Mesenchymal stem cell (in vitro differentiated cells and primary cell): ENCODE measurements around the gene FNDC3B.
A peak's percentile ranks its signal among the peaks of the same experiment; 100 is the strongest.

Experiments
- DNase-seq: peaks from one replicate; pipeline ENCODE4 v3.0.0-alpha.2; 2013
- H2AFZ ChIP-seq: one replicate; pipeline ENCODE4 v1.6.1; 2013; ENCODE audit warnings: low read depth, mild to moderate bottlenecking, control low read depth, inconsistent platforms, low read length, moderate library complexity
- H2AK5ac ChIP-seq: 2 replicates; pipeline ENCODE4 v1.6.1; 2013; ENCODE audit warnings: low read length, moderate library complexity, mild to moderate bottlenecking, inconsistent platforms; ENCODE audit not compliant: severe bottlenecking
- H2BK120ac ChIP-seq: one replicate; pipeline ENCODE4 v1.6.1; 2013; ENCODE audit warnings: low read depth, mild to moderate bottlenecking, inconsistent platforms, low read length, moderate library complexity
- H2BK12ac ChIP-seq, 2 experiments: one replicate each; pipeline ENCODE4 v1.6.1; 2013; ENCODE audit warnings: inconsistent platforms in 2 of 2, low read length in 2 of 2, mild to moderate bottlenecking in 2 of 2, moderate library complexity in 2 of 2, control low read depth in 1 of 2
- H2BK15ac ChIP-seq: one replicate; pipeline ENCODE4 v1.6.1; 2013; ENCODE audit warnings: mild to moderate bottlenecking, low read depth, inconsistent platforms; ENCODE audit not compliant: poor library complexity, severe bottlenecking
- H2BK5ac ChIP-seq: 2 replicates; pipeline ENCODE4 v1.6.1; 2013; ENCODE audit warnings: low read depth, mild to moderate bottlenecking, low read length, control low read depth, inconsistent platforms; ENCODE audit not compliant: poor library complexity, severe bottlenecking
- H3K14ac ChIP-seq, 2 experiments: one replicate each; pipeline ENCODE4 v1.6.1; 2013; ENCODE audit warnings: inconsistent platforms in 2 of 2, low read length in 2 of 2, control low read depth in 1 of 2, mild to moderate bottlenecking in 1 of 2, moderate library complexity in 1 of 2
- H3K18ac ChIP-seq, 2 experiments: one replicate each; pipeline ENCODE4 v1.6.1; 2013; ENCODE audit warnings: inconsistent platforms in 2 of 2, low read length in 2 of 2, control low read depth in 1 of 2, low read depth in 1 of 2, mild to moderate bottlenecking in 1 of 2
- H3K23ac ChIP-seq, 2 experiments: one replicate each; pipeline ENCODE4 v1.6.1; 2013; ENCODE audit warnings: inconsistent platforms in 2 of 2, low read length in 2 of 2, mild to moderate bottlenecking in 2 of 2, moderate library complexity in 2 of 2, control low read depth in 1 of 2
- H3K27ac ChIP-seq: 2 replicates; pipeline ENCODE4 v1.5.1; 2013; ENCODE audit warnings: mild to moderate bottlenecking, moderate library complexity, low read length, control low read depth, inconsistent platforms; ENCODE audit not compliant: poor library complexity, severe bottlenecking
- H3K27me3 ChIP-seq, 2 experiments: 2 replicates each; pipeline versions ENCODE4 v1.6.1 to v1.7.0; 2013; ENCODE audit warnings: low read length in 2 of 2, mild to moderate bottlenecking in 2 of 2, moderate library complexity in 2 of 2, control low read depth in 1 of 2, inconsistent platforms in 1 of 2; ENCODE audit not compliant: control insufficient read depth in 1 of 2, insufficient read depth in 1 of 2
- H3K36me3 ChIP-seq, 2 experiments: 2 replicates each; pipeline versions ENCODE4 v1.6.1 to v1.7.0; 2013; ENCODE audit warnings: low read length in 2 of 2, control low read depth in 1 of 2, inconsistent platforms in 1 of 2, low read depth in 1 of 2, mild to moderate bottlenecking in 1 of 2; ENCODE audit not compliant: insufficient read depth in 2 of 2, control insufficient read depth in 1 of 2
- H3K4ac ChIP-seq, 2 experiments: one replicate each; pipeline ENCODE4 v1.6.1; 2013; ENCODE audit warnings: inconsistent platforms in 2 of 2, low read length in 2 of 2, mild to moderate bottlenecking in 2 of 2, moderate library complexity in 2 of 2, control low read depth in 1 of 2, low read depth in 1 of 2
- H3K4me1 ChIP-seq: 2 replicates; pipeline ENCODE4 v1.6.1; 2013; ENCODE audit warnings: low read depth, low read length, control low read depth; ENCODE audit not compliant: control insufficient read depth, insufficient read depth
- H3K4me2 ChIP-seq: 2 replicates; pipeline ENCODE4 v1.6.1; 2013; ENCODE audit warnings: low read length, mild to moderate bottlenecking, inconsistent platforms; ENCODE audit not compliant: poor library complexity, severe bottlenecking
- H3K4me3 ChIP-seq, 2 experiments: 2 replicates each; pipeline versions ENCODE4 v1.5.1 to v1.7.0; 2013; ENCODE audit warnings: low read length in 2 of 2, mild to moderate bottlenecking in 2 of 2, control low read depth in 1 of 2, low read depth in 1 of 2; ENCODE audit not compliant: insufficient read depth in 1 of 2
- H3K79me1 ChIP-seq: replicated peaks from 2 replicates; pipeline ENCODE4 v1.6.1; 2013; ENCODE audit warnings: mild to moderate bottlenecking, control low read depth, low read length, inconsistent platforms; ENCODE audit not compliant: poor library complexity, severe bottlenecking
- H3K9ac ChIP-seq: 2 replicates; pipeline ENCODE4 v1.7.0; 2013; ENCODE audit warnings: mild to moderate bottlenecking, low read length, moderate library complexity
- H3K9me3 ChIP-seq: 2 replicates; pipeline ENCODE4 v1.7.0; 2013; ENCODE audit warnings: mild to moderate bottlenecking, low read length; ENCODE audit not compliant: control insufficient read depth
- H4K8ac ChIP-seq: one replicate; pipeline ENCODE4 v1.6.1; 2013; ENCODE audit warnings: inconsistent platforms, mild to moderate bottlenecking, low read length, moderate library complexity
- H4K91ac ChIP-seq: one replicate; pipeline ENCODE4 v1.6.1; 2013; ENCODE audit warnings: mild to moderate bottlenecking, low read length, inconsistent platforms
- WGBS: methylation state at CpG from one replicate; pipeline ENCODE4 v1.1.7; 2013; ENCODE audit warnings: mixed read lengths; 5-methylcytosine and 5-hydroxymethylcytosine counted together

FNDC3B gene

DNA sequence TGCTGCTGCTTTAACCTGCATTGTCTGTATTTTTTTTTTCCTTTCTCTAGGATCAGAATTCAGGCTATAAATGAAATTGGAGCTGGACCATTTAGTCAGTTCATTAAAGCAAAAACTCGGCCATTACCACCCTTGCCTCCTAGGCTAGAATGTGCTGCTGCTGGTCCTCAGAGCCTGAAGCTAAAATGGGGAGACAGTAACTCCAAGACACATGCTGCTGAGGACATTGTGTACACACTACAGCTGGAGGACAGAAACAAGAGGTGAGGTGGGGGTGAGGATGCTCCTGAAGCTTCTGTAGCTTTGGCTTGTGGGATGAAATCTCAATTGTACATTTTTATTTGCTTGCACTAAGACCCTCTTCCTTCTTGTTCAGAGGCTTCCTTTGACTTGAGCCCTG, 323.2 kb downstream of the FNDC3B start:
- Histone ChIP-seq H2AK5ac (no peak overlapping the region), H3K36me3 (peaks cover 16 to 84% of the 10 kb centered on the region in 2 experiments), H4K91ac (no peak overlapping the region), H3K4ac (no peak overlapping the region), H3K14ac (no peak overlapping the region), H2BK5ac (no peak overlapping the region), H3K9ac (no peak overlapping the region), H3K27me3 (no peaks in the 10 kb centered on the region), H3K4me2 (no peak overlapping the region), H3K4me1 (no peaks in the 10 kb centered on the region), H3K18ac (no peak overlapping the region), H2BK12ac (no peak overlapping the region), H3K23ac (no peak overlapping the region), H3K9me3 (no peaks in the 10 kb centered on the region), H3K4me3 (no peak overlapping the region), H3K27ac (no peak overlapping the region), H2AFZ (no peak overlapping the region), H2BK120ac (no peak overlapping the region), H2BK15ac (no peak overlapping the region), H3K79me1 (peaks cover 19% of the 10 kb centered on the region), H4K8ac (no peak overlapping the region)
- WGBS, result 100% methylated on average over 1 of the region's 1 CpG
- no peak for DNase-seq

DNA sequence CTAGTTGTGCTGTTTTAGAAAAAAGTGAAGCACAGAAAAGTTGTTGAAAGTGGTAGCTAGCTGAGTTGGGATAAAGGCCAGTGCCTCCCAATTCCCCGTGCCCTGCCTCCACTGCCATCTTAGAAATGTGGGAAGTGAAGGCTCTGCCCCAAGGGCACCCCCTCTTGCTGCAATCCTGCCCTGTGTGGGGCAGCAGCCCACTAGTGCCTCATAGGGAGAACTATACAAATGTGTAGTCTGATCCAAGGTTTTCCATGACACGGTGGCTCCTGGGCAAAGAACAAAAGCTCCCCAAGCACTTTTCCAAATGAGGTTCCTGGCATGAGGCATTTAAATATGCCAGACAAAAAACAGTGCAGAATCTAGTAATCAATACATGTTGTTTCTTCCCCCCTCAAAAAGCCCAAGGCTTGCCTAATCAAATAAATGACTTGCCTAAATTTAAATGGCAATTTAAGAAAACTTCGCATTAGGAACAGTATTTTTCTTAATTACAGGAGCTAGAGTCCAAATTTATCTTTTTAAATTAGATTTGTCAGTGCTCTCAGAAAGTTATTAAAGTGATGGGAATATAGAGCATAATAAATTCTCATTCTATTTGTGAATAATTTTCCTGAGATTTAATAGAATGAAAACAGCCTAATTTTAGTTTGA, 325.1 kb downstream of the FNDC3B start:
- peaks cover 16% of the 10 kb centered on the region for H3K79me1 ChIP-seq
- WGBS, result 100% methylated on average over 2 of the region's 3 CpGs
- no peaks in the 10 kb centered on the region for H3K27me3 ChIP-seq
- no peak for DNase-seq
- no peak overlapping the region for H2BK15ac ChIP-seq
- no peak overlapping the region for H3K23ac ChIP-seq
- H4K91ac ChIP-seq, result no peak overlapping the region
- no peak overlapping the region for H3K27ac ChIP-seq
- H3K9me3 ChIP-seq, result no peaks in the 10 kb centered on the region
- peaks cover 5% of the 10 kb centered on the region for H3K4me1 ChIP-seq
- H4K8ac ChIP-seq, result no peak overlapping the region
- no peak overlapping the region for H2BK120ac ChIP-seq
- H2BK12ac ChIP-seq, result no peak overlapping the region
- no peak overlapping the region for H3K9ac ChIP-seq
- H3K18ac ChIP-seq, result no peak overlapping the region
- peaks cover 13 to 98% of the 10 kb centered on the region in 2 experiments for H3K36me3 ChIP-seq
- no peak overlapping the region for H3K14ac ChIP-seq
- H3K4me2 ChIP-seq, result no peak overlapping the region
- no peak overlapping the region for H2AFZ ChIP-seq
- H2BK5ac ChIP-seq, result no peak overlapping the region
- H3K4me3 ChIP-seq, result no peak overlapping the region
- no peak overlapping the region for H3K4ac ChIP-seq
- no peak overlapping the region for H2AK5ac ChIP-seq

DNA sequence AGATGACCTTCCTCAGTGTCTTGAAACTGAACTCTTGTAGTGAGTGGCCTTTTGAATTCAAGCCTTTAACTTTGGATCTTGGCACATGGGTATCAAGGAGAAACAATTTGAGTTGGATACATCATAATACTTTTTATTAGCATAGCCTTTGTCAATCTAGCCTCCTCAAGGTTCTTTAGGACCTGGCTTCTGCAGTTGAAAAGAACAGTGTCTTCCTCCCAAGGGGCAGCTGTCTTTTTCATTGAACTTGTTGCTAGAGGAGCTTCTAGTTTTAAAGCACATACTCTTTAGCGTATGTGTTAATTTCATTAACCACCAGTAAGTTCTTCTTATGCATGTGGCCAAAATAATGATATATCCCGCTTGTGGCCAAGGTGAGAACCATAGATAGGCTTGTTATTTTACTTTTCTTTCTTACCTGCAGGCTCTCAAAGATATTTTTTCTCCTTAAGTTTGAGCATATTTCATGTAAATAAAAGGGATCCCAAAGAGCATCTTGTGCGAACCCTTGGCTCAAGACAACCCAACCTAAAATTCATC, 325.7 kb downstream of the FNDC3B start:
- Histone ChIP-seq H3K4me2 (no peak overlapping the region), H3K9me3 (no peaks in the 10 kb centered on the region), H3K18ac (no peak overlapping the region), H3K4me3 (no peak overlapping the region), H3K9ac (no peak overlapping the region), H3K14ac (no peak overlapping the region), H4K8ac (no peak overlapping the region), H3K23ac (no peak overlapping the region), H2BK5ac (no peak overlapping the region), H3K79me1 (peaks cover 16% of the 10 kb centered on the region), H3K27me3 (no peaks in the 10 kb centered on the region), H2AFZ (no peak overlapping the region), H3K4ac (no peak overlapping the region), H3K36me3 (peaks cover 13 to 99% of the 10 kb centered on the region in 2 experiments), H4K91ac (no peak overlapping the region), H2BK12ac (no peak overlapping the region), H2BK15ac (no peak overlapping the region), H3K27ac (no peak overlapping the region), H2AK5ac (no peak overlapping the region), H3K4me1 (peaks cover 5% of the 10 kb centered on the region), H2BK120ac (no peak overlapping the region)
- 100% methylated on average over 2 of the region's 3 CpGs for WGBS
- no peak for DNase-seq

DNA sequence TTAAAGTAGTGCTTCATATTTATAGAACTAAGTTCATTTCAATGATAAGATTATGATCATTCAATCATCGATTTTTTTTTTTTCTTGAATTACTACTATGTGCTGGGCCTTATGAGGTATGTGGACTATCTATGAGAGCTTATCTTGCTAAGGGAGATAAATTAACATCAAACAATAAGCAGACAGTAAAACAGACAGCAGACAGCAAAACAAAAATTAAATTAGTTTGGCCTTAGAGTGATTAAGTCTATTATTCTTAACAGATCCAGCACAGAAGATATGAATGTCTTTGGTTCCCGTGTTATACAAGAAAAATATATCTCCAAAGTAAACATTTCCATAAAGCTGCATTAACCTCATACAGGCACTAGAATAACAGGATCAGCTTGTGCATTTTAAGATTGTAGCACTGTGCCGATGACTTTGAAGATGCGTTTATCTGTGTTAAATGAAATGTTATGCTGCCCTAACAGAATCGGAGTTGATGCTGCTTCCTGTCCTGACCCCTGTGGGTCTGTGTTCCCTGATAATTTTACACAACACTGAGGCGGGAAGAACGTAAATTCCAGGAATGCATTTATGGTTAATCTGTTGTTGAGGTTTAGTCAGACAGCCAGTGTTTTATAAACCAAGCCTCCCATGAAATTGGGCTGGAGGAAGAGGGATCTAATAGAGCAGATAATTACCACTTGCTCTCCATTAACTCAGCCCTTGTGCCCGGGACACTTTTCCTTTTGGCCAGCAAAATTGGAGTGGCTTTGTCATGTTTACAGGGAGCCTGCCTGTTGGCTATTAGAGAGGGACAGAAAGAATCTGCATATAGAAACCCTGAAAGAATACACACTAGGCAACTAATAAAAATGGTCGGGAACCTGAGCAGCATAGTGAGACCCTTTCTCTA, 328.1 kb downstream of the FNDC3B start:
- Histone ChIP-seq H3K4me2 (peak overlapping the region; percentile 27), H3K4ac (no peak overlapping the region), H3K27ac (peak overlapping the region; percentile 85), H3K36me3 (peaks cover 15 to 99% of the 10 kb centered on the region in 2 experiments), H4K91ac (no peak overlapping the region), H2BK15ac (no peak overlapping the region), H3K4me3 (no peak overlapping the region), H4K8ac (no peak overlapping the region), H2BK5ac (peak overlapping the region; percentile 51), H3K9me3 (no peaks in the 10 kb centered on the region), H3K9ac (no peak overlapping the region), H2AFZ (no peak overlapping the region), H3K23ac (no peak overlapping the region), H2AK5ac (no peak overlapping the region), H3K27me3 (no peaks in the 10 kb centered on the region), H3K14ac (no peak overlapping the region), H2BK12ac (no peak overlapping the region), H3K4me1 (peaks cover 8% of the 10 kb centered on the region), H3K79me1 (peaks cover 18% of the 10 kb centered on the region), H3K18ac (no peak overlapping the region), H2BK120ac (no peak overlapping the region)
- peak; percentile 82 for DNase-seq
- WGBS, result 35% methylated on average over 8 of the region's 9 CpGs
